ENCODE measurements around the gene PRKG1.

GRCh38 chr10:51079331-51079730 is 5.0 kb downstream of the PRKG1 start:
- TF ChIP-seq CTCF (IDR thresholded peaks at IDR 0.05; ENCODE audit: low read depth, low read length, missing input control) = no peak
- no peak for TF ChIP-seq YY1 (IDR thresholded peaks at IDR 0.05)
- TF ChIP-seq RAD21 (IDR thresholded peaks at IDR 0.05) = no peak
- TF ChIP-seq TAF1 (conservative IDR thresholded peaks at IDR 0.05) = no peak
- TF ChIP-seq NR2F2 (IDR thresholded peaks at IDR 0.05) = no peak
- TF ChIP-seq GABPA (IDR thresholded peaks at IDR 0.05 in 1 of 2, conservative IDR thresholded peaks at IDR 0.05 in 1 of 2) = no peak
- TF ChIP-seq JUND (IDR thresholded peaks at IDR 0.05) = no peak
